ENCODE results near the gene ITPK1. TPM values are rescaled to one million over a fixed set of nuclear protein-coding genes. Genes with fewer than 3 reads are reported as not detected.

The ITPK1 gene
- total and polyA plus RNA-seq, 2 experiments from 2014 or later, result 35.9 to 101 TPM

- TF ChIP-seq STAT1 (IDR thresholded peaks at IDR 0.05; ENCODE audit: unreplicated experiment) (no peak), REST (IDR thresholded peaks at IDR 0.05; ENCODE audit: unreplicated experiment) (no peak), ZNF462 (CRISPR knock-in tag; IDR thresholded peaks at IDR 0.05) (no peak)
Measured at GRCh38 chr14:92935446-92935845, 180.3 kb downstream of the ITPK1 start (continued).

GRCh38 chr14:92934196-92935085 lies 181.3 kb downstream of the ITPK1 start:
- ATAC-seq (peak; percentile 18), DNase-seq (ENCODE audit: low spot score) (no peak)
- H3K9me2 ChIP-seq (ENCODE audit: insufficient read depth), result no peaks in the 10 kb centered on the region
- no peaks in the 10 kb centered on the region for H3K79me2 ChIP-seq (replicated peaks; ENCODE audit: insufficient read depth)
- H4K20me1 ChIP-seq (replicated peaks; ENCODE audit: insufficient read depth), result 0 out of 2 replicates have a peak, but pooled peaks cover 4% of the 10 kb centered on the region
- TF ChIP-seq CREB1 (CRISPR knock-in tag; IDR thresholded peaks at IDR 0.05; ENCODE audit: low read depth) (no peak), EZH2 (IDR thresholded peaks at IDR 0.05; ENCODE audit: low read depth, unreplicated experiment) (no peak), POLR2AphosphoS5 (IDR thresholded peaks at IDR 0.05; ENCODE audit: low read depth) (no peak), CTCF (conservative IDR thresholded peaks at IDR 0.05; ENCODE audit: low read depth in 2 of 2) (no peak; a peak in 1 of 4 replicates), JUNB (IDR thresholded peaks at IDR 0.05; ENCODE audit: unreplicated experiment) (no peak)
- H3K27me3 ChIP-seq (ENCODE audit: insufficient read depth), result no peaks in the 10 kb centered on the region
- H2AFZ ChIP-seq, result no peak overlapping the region
- no peak overlapping the region for H3K4me2 ChIP-seq
- H3K36me3 ChIP-seq (ENCODE audit: insufficient read depth), result no peaks in the 10 kb centered on the region
- no peak overlapping the region for H3K4me3 ChIP-seq
- peaks cover 4% of the 10 kb centered on the region; the same call in 1 of the 3 replicates for H3K4me1 Mint-ChIP-seq
- H3K9me3 Mint-ChIP-seq, result no peaks in the 10 kb centered on the region
- no peak overlapping the region for H3K27ac Mint-ChIP-seq
- no peak overlapping the region; the same call in 2 of the 3 replicates for H3K4me3 Mint-ChIP-seq
- no peaks in the 10 kb centered on the region for H3F3A ChIP-seq (replicated peaks; ENCODE audit: low read depth)
- H3K27me3 Mint-ChIP-seq (ENCODE audit: insufficient read depth, low read depth, poor library complexity), result peaks cover 3% of the 10 kb centered on the region
- H3K36me3 Mint-ChIP-seq (ENCODE audit: low read depth), result peaks cover 17% of the 10 kb centered on the region
- H3K4me1 ChIP-seq (ENCODE audit: insufficient read depth), result no peaks in the 10 kb centered on the region
- no peak overlapping the region for H3K27ac ChIP-seq (ENCODE audit: low read depth)

Measured in GM23338 (cell line).